Liver (tissue), 3 donors: ENCODE data around the gene NT5DC1.

ENCODE experiments used
- FOXA1 ChIP-seq: IDR thresholded peaks from 2 replicates; pipeline ENCODE4 v1.6.1; 2016; ENCODE audit warnings: antibody characterized with exemption
- GABPA ChIP-seq, 2 donors: IDR thresholded peaks in 1 of 2; conservative IDR thresholded peaks in 1 of 2; 2 replicates each; pipeline ENCODE4 v1.6.1; 2016; ENCODE audit warnings: antibody characterized with exemption in 2 of 2, mild to moderate bottlenecking in 1 of 2, moderate library complexity in 1 of 2
- HNF4A ChIP-seq, 2 donors: conservative IDR thresholded peaks; 2 replicates each; pipeline ENCODE4 v1.6.1; 2016; ENCODE audit warnings: antibody characterized with exemption in 2 of 2, mild to moderate bottlenecking in 2 of 2
- RAD21 ChIP-seq, 2 donors: IDR thresholded peaks; 2 replicates each; pipeline ENCODE4 v1.6.1; 2016; ENCODE audit warnings: antibody characterized with exemption in 2 of 2, mild to moderate bottlenecking in 2 of 2
- RXRA ChIP-seq, 2 donors: IDR thresholded peaks; 2 replicates each; pipeline ENCODE4 v1.6.1; 2017 to 2018; ENCODE audit warnings: antibody characterized with exemption in 2 of 2, mild to moderate bottlenecking in 1 of 2
- SP1 ChIP-seq: IDR thresholded peaks from 2 replicates; pipeline ENCODE4 v1.6.1; 2018; ENCODE audit warnings: antibody characterized with exemption, mild to moderate bottlenecking
- TAF1 ChIP-seq: conservative IDR thresholded peaks from 2 replicates; pipeline ENCODE4 v1.6.1; 2016; ENCODE audit warnings: antibody characterized with exemption, mild to moderate bottlenecking
- YY1 ChIP-seq: IDR thresholded peaks from 2 replicates; pipeline ENCODE4 v1.6.1; 2016; ENCODE audit warnings: antibody characterized with exemption, mild to moderate bottlenecking
- TF ChIP-seq, protein P1 (sequence below): fragments of 150-350 bp; IDR thresholded peaks from 2 replicates; pipeline ENCODE4 v1.5.1; 2017; ENCODE audit warnings: improper control_type of control experiment, low read depth, low read length; ENCODE audit not compliant: missing input control
- TF ChIP-seq, protein P2 (sequence below): IDR thresholded peaks from 2 replicates; pipeline ENCODE4 v1.6.1; 2016; ENCODE audit warnings: antibody characterized with exemption
- TF ChIP-seq, protein P3 (sequence below): IDR thresholded peaks from 2 replicates; pipeline ENCODE4 v1.6.1; 2016; ENCODE audit warnings: antibody characterized with exemption
- TF ChIP-seq, protein P4 (sequence below): IDR thresholded peaks from 2 replicates; pipeline ENCODE4 v1.6.1; 2016; ENCODE audit warnings: antibody characterized with exemption, mild to moderate bottlenecking
- donor health status: healthy.
- donor health status: healthy.

DNA sequence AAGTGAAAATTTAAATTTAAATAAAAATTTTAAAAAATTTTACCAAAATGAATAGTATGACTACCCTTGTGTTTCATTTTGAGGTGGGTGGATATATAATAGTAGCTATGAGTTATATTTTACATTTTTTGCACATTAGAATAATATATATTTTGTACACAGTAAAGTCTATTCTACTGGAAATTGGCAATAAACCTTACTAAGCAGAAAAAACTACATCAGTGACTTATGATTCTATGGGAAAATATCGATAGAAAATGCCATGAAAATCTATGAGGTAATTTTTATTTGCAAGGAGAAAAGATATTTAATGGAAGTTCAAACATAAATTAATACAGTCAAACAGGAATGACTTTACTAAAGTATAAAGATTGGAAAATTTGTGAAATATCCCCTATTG is 156.0 kb downstream of the NT5DC1 start:
- TF ChIP-seq, protein P1, sequence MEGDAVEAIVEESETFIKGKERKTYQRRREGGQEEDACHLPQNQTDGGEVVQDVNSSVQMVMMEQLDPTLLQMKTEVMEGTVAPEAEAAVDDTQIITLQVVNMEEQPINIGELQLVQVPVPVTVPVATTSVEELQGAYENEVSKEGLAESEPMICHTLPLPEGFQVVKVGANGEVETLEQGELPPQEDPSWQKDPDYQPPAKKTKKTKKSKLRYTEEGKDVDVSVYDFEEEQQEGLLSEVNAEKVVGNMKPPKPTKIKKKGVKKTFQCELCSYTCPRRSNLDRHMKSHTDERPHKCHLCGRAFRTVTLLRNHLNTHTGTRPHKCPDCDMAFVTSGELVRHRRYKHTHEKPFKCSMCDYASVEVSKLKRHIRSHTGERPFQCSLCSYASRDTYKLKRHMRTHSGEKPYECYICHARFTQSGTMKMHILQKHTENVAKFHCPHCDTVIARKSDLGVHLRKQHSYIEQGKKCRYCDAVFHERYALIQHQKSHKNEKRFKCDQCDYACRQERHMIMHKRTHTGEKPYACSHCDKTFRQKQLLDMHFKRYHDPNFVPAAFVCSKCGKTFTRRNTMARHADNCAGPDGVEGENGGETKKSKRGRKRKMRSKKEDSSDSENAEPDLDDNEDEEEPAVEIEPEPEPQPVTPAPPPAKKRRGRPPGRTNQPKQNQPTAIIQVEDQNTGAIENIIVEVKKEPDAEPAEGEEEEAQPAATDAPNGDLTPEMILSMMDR = no peak
- TF ChIP-seq, protein P2, sequence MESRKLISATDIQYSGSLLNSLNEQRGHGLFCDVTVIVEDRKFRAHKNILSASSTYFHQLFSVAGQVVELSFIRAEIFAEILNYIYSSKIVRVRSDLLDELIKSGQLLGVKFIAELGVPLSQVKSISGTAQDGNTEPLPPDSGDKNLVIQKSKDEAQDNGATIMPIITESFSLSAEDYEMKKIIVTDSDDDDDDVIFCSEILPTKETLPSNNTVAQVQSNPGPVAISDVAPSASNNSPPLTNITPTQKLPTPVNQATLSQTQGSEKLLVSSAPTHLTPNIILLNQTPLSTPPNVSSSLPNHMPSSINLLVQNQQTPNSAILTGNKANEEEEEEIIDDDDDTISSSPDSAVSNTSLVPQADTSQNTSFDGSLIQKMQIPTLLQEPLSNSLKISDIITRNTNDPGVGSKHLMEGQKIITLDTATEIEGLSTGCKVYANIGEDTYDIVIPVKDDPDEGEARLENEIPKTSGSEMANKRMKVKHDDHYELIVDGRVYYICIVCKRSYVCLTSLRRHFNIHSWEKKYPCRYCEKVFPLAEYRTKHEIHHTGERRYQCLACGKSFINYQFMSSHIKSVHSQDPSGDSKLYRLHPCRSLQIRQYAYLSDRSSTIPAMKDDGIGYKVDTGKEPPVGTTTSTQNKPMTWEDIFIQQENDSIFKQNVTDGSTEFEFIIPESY = no peak
- TF ChIP-seq, protein P3, sequence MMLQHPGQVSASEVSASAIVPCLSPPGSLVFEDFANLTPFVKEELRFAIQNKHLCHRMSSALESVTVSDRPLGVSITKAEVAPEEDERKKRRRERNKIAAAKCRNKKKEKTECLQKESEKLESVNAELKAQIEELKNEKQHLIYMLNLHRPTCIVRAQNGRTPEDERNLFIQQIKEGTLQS = no peak
- no peak for TF ChIP-seq GABPA (IDR thresholded peaks at IDR 0.05 in 1 of 2, conservative IDR thresholded peaks at IDR 0.05 in 1 of 2)
- TF ChIP-seq RAD21 (IDR thresholded peaks at IDR 0.05) = no peak
- TF ChIP-seq TAF1 = no peak
- no peak for TF ChIP-seq RXRA (IDR thresholded peaks at IDR 0.05)
- TF ChIP-seq YY1 = no peak
- TF ChIP-seq, protein P4, sequence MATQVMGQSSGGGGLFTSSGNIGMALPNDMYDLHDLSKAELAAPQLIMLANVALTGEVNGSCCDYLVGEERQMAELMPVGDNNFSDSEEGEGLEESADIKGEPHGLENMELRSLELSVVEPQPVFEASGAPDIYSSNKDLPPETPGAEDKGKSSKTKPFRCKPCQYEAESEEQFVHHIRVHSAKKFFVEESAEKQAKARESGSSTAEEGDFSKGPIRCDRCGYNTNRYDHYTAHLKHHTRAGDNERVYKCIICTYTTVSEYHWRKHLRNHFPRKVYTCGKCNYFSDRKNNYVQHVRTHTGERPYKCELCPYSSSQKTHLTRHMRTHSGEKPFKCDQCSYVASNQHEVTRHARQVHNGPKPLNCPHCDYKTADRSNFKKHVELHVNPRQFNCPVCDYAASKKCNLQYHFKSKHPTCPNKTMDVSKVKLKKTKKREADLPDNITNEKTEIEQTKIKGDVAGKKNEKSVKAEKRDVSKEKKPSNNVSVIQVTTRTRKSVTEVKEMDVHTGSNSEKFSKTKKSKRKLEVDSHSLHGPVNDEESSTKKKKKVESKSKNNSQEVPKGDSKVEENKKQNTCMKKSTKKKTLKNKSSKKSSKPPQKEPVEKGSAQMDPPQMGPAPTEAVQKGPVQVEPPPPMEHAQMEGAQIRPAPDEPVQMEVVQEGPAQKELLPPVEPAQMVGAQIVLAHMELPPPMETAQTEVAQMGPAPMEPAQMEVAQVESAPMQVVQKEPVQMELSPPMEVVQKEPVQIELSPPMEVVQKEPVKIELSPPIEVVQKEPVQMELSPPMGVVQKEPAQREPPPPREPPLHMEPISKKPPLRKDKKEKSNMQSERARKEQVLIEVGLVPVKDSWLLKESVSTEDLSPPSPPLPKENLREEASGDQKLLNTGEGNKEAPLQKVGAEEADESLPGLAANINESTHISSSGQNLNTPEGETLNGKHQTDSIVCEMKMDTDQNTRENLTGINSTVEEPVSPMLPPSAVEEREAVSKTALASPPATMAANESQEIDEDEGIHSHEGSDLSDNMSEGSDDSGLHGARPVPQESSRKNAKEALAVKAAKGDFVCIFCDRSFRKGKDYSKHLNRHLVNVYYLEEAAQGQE = no peak
- no peak for TF ChIP-seq HNF4A (conservative IDR thresholded peaks at IDR 0.05)
- no peak for TF ChIP-seq FOXA1
- TF ChIP-seq SP1 = no peak
